Activated naive CD8-positive, alpha-beta T cell treated with anti-CD3 and anti-CD28 coated beads for 36 hours (primary cell): ENCODE measurements around the gene ETDB. TPM values are rescaled to one million over a fixed set of nuclear protein-coding genes. Genes with fewer than 3 reads are reported as not detected.
"Not testable (repeated sequence)": the region's sequence is repeated elsewhere in the genome, so short reads cannot be mapped to it uniquely, and the experiment has no call there.

Source experiments
- DNase-seq: peaks from one replicate; pipeline ENCODE4 v3.0.0; 2021
- H3K27ac Mint-ChIP-seq: one replicate; pipeline ENCODE4 v1.8.0; 2022; ENCODE audit warnings: mild to moderate bottlenecking, moderate library complexity, mixed read lengths
- H3K27me3 Mint-ChIP-seq: one replicate; pipeline ENCODE4 v1.8.0; 2022; ENCODE audit warnings: mild to moderate bottlenecking, mixed read lengths
- H3K36me3 Mint-ChIP-seq: one replicate; pipeline ENCODE4 v1.8.0; 2021; ENCODE audit warnings: mild to moderate bottlenecking, mixed read lengths
- H3K4me1 Mint-ChIP-seq: one replicate; pipeline ENCODE4 v1.8.0; 2021; ENCODE audit warnings: mixed read lengths
- H3K4me3 Mint-ChIP-seq: one replicate; pipeline ENCODE4 v1.8.0; 2022; ENCODE audit warnings: mild to moderate bottlenecking, moderate library complexity, mixed read lengths
- H3K9me3 Mint-ChIP-seq: one replicate; pipeline ENCODE4 v1.8.0; 2022; ENCODE audit warnings: mixed read lengths
- total RNA-seq, 2 experiments: library from RNA; stranded (reverse); gene quantifications; one replicate each; pipeline ENCODE4 v1.2.3, GENCODE V29; 2021

ETDB gene
- not detected for total RNA-seq

- H3K4me3 Mint-ChIP-seq, H3K27me3 Mint-ChIP-seq, H3K27ac Mint-ChIP-seq, H3K4me1 Mint-ChIP-seq, H3K36me3 Mint-ChIP-seq, DNase-seq, H3K9me3 Mint-ChIP-seq: not testable (repeated sequence)
These were observed at the start of gene ETDB for GRCh38 chrX:135120056-135120576. Gene ETDB, minus strand, starts transcription at chrX:135120526. Its CDS starts 1,265 bp downstream, at chrX:135119261.

GRCh38 chrX:135169534-135169933 lies 49.2 kb upstream of the ETDB start:
- H3K4me1 Mint-ChIP-seq, H3K27me3 Mint-ChIP-seq, H3K27ac Mint-ChIP-seq, DNase-seq, H3K36me3 Mint-ChIP-seq, H3K4me3 Mint-ChIP-seq, H3K9me3 Mint-ChIP-seq: not testable (repeated sequence)

GRCh38 chrX:135168486-135168885 lies 48.2 kb upstream of the ETDB start:
- H3K4me1 Mint-ChIP-seq = peaks cover 4% of the 10 kb centered on the region
- H3K4me3 Mint-ChIP-seq = no peak overlapping the region
- peaks cover under 1% of the 10 kb centered on the region for H3K27me3 Mint-ChIP-seq
- H3K9me3 Mint-ChIP-seq = no peaks in the 10 kb centered on the region
- no peak for DNase-seq
- H3K36me3 Mint-ChIP-seq = no peaks in the 10 kb centered on the region
- no peak overlapping the region for H3K27ac Mint-ChIP-seq

GRCh38 chrX:135154688-135155087 lies 34.4 kb upstream of the ETDB start:
- not testable (repeated sequence) for DNase-seq, H3K4me1 Mint-ChIP-seq, H3K36me3 Mint-ChIP-seq, H3K4me3 Mint-ChIP-seq, H3K27me3 Mint-ChIP-seq, H3K9me3 Mint-ChIP-seq, H3K27ac Mint-ChIP-seq

GRCh38 chrX:135126145-135126544 lies 5.8 kb upstream of the ETDB start:
- H3K27me3 Mint-ChIP-seq, H3K9me3 Mint-ChIP-seq, H3K27ac Mint-ChIP-seq, DNase-seq, H3K4me3 Mint-ChIP-seq, H3K36me3 Mint-ChIP-seq, H3K4me1 Mint-ChIP-seq: not testable (repeated sequence)

GRCh38 chrX:135116064-135116463 lies 4.3 kb downstream of the ETDB start:
- peaks cover 10% of the 10 kb centered on the region for H3K27me3 Mint-ChIP-seq
- not testable (repeated sequence) for H3K4me3 Mint-ChIP-seq, H3K27ac Mint-ChIP-seq, H3K36me3 Mint-ChIP-seq, DNase-seq, H3K9me3 Mint-ChIP-seq, H3K4me1 Mint-ChIP-seq

GRCh38 chrX:135114392-135114791 lies 5.9 kb downstream of the ETDB start:
- H3K9me3 Mint-ChIP-seq = no peaks in the 10 kb centered on the region

GRCh38 chrX:135112743-135113142 lies 7.6 kb downstream of the ETDB start:
- DNase-seq = no peak
- Mint-ChIP-seq H3K9me3 (no peaks in the 10 kb centered on the region), H3K4me1 (no peaks in the 10 kb centered on the region), H3K4me3 (no peak overlapping the region), H3K27ac (no peak overlapping the region), H3K27me3 (peaks cover 29% of the 10 kb centered on the region), H3K36me3 (no peaks in the 10 kb centered on the region)

More at GRCh38 chrX:135114392-135114791, 5.9 kb downstream of the ETDB start:
- H3K4me3 Mint-ChIP-seq = no peak overlapping the region
- no peaks in the 10 kb centered on the region for H3K4me1 Mint-ChIP-seq
- H3K36me3 Mint-ChIP-seq = no peaks in the 10 kb centered on the region
- no peak overlapping the region for H3K27ac Mint-ChIP-seq
- peaks cover 16% of the 10 kb centered on the region for H3K27me3 Mint-ChIP-seq
- DNase-seq = no peak

- Mint-ChIP-seq H3K27me3 (peaks cover 29% of the 10 kb centered on the region), H3K27ac (no peak overlapping the region), H3K4me1 (no peaks in the 10 kb centered on the region), H3K9me3 (no peaks in the 10 kb centered on the region), H3K4me3 (no peak overlapping the region), H3K36me3 (no peaks in the 10 kb centered on the region)
- peak; percentile 18 for DNase-seq
These were observed 8.1 kb downstream of the ETDB start for GRCh38 chrX:135112096-135112729.

- no peak overlapping the region for H3K27ac Mint-ChIP-seq
- H3K9me3 Mint-ChIP-seq = no peaks in the 10 kb centered on the region
- DNase-seq = no peak
- no peaks in the 10 kb centered on the region for H3K36me3 Mint-ChIP-seq
- H3K4me3 Mint-ChIP-seq = no peak overlapping the region
- H3K4me1 Mint-ChIP-seq = no peaks in the 10 kb centered on the region
- peaks cover 39% of the 10 kb centered on the region for H3K27me3 Mint-ChIP-seq
These were observed 10.8 kb downstream of the ETDB start for GRCh38 chrX:135109554-135109953.

GRCh38 chrX:135099493-135099783 lies 20.9 kb downstream of the ETDB start:
- no peak for DNase-seq
- H3K36me3 Mint-ChIP-seq = no peaks in the 10 kb centered on the region
- H3K9me3 Mint-ChIP-seq = no peaks in the 10 kb centered on the region
- H3K4me1 Mint-ChIP-seq = peaks cover 5% of the 10 kb centered on the region
- H3K4me3 Mint-ChIP-seq = peak overlapping the region; percentile 64
- H3K27me3 Mint-ChIP-seq = peaks cover 10% of the 10 kb centered on the region
- H3K27ac Mint-ChIP-seq = no peak overlapping the region

GRCh38 chrX:135097196-135097744 lies 23.1 kb downstream of the ETDB start:
- H3K27me3 Mint-ChIP-seq = peaks cover 10% of the 10 kb centered on the region
- not testable (repeated sequence) for H3K4me1 Mint-ChIP-seq, H3K9me3 Mint-ChIP-seq, H3K27ac Mint-ChIP-seq, H3K36me3 Mint-ChIP-seq, H3K4me3 Mint-ChIP-seq, DNase-seq

- Mint-ChIP-seq H3K27ac (no peak overlapping the region), H3K4me3 (no peak overlapping the region), H3K9me3 (no peaks in the 10 kb centered on the region)
These were observed 24.6 kb downstream of the ETDB start for GRCh38 chrX:135095715-135096114.

GRCh38 chrX:135094726-135095125 lies 25.6 kb downstream of the ETDB start:
- H3K36me3 Mint-ChIP-seq = no peaks in the 10 kb centered on the region

More at GRCh38 chrX:135095715-135096114, 24.6 kb downstream of the ETDB start:
- DNase-seq = no peak
- no peaks in the 10 kb centered on the region for H3K36me3 Mint-ChIP-seq
- H3K27me3 Mint-ChIP-seq = peaks cover 9% of the 10 kb centered on the region
- peaks cover 5% of the 10 kb centered on the region for H3K4me1 Mint-ChIP-seq

GRCh38 chrX:135089126-135089525 lies 31.2 kb downstream of the ETDB start:
- Mint-ChIP-seq H3K9me3 (no peaks in the 10 kb centered on the region), H3K4me1 (peaks cover 3% of the 10 kb centered on the region), H3K27me3 (no peaks in the 10 kb centered on the region), H3K4me3 (no peak overlapping the region), H3K36me3 (no peaks in the 10 kb centered on the region), H3K27ac (no peak overlapping the region)
- DNase-seq = no peak

More at GRCh38 chrX:135094726-135095125, 25.6 kb downstream of the ETDB start:
- Mint-ChIP-seq H3K9me3 (no peaks in the 10 kb centered on the region), H3K4me3 (no peak overlapping the region), H3K4me1 (peaks cover 3% of the 10 kb centered on the region), H3K27me3 (peaks cover 6% of the 10 kb centered on the region), H3K27ac (no peak overlapping the region)
- no peak for DNase-seq

GRCh38 chrX:135087867-135088266 lies 32.5 kb downstream of the ETDB start:
- Mint-ChIP-seq H3K4me1 (peaks cover 3% of the 10 kb centered on the region), H3K4me3 (no peak overlapping the region), H3K36me3 (no peaks in the 10 kb centered on the region), H3K27ac (no peak overlapping the region), H3K9me3 (no peaks in the 10 kb centered on the region), H3K27me3 (no peaks in the 10 kb centered on the region)
- no peak for DNase-seq
